Right lobe of liver (tissue), 6 donors: ENCODE data around the gene TOM1L2. TPM values are rescaled to one million over a fixed set of nuclear protein-coding genes. Genes with fewer than 3 reads are reported as not detected.

Source experiments
- ATAC-seq, 4 donors: fragments of 200-7000 bp; cut with Tn5 transposase; one replicate each; pipeline ENCODE4 v1.9.1; 2020; ENCODE audit warnings: mild to moderate bottlenecking in 4 of 4, moderate library complexity in 4 of 4
- DNase-seq, 3 donors: peaks; one replicate each; pipeline ENCODE4 v3.0.0-alpha.2; 2020
- H3K27ac ChIP-seq, 3 donors: fragments of 200-600 bp; one replicate each; pipeline ENCODE4 v1.8.0; 2022
- H3K27me3 ChIP-seq, 2 donors: fragments of 200-600 bp; one replicate each; pipeline ENCODE4 v1.8.0; 2022
- H3K36me3 ChIP-seq, 4 donors: fragments of 200-600 bp; sonication (generic) in 1 of 4; one replicate each; pipeline versions ENCODE4 v1.5.1 to v1.8.0; 2017 to 2022; ENCODE audit warnings: control low read depth in 1 of 4
- H3K4me1 ChIP-seq, 4 donors: fragments of 200-600 bp; sonication (generic) in 1 of 4; one replicate each; pipeline versions ENCODE4 v1.5.1 to v1.8.0; 2017 to 2022; ENCODE audit warnings: control low read depth in 1 of 4
- H3K4me3 ChIP-seq, 3 donors: fragments of 200-600 bp; one replicate each; pipeline ENCODE4 v1.8.0; 2022
- H3K9me3 ChIP-seq, 4 donors: fragments of 200-600 bp; sonication (generic) in 1 of 4; one replicate each; pipeline versions ENCODE4 v1.5.1 to v1.8.0; 2017 to 2022; ENCODE audit warnings: control low read depth in 1 of 4
- CTCF ChIP-seq, 4 donors: fragments of 200-600 bp in 3 of 4; fragments of 450-650 bp in 1 of 4; IDR thresholded peaks; one replicate each; pipeline versions ENCODE4 v1.5.1 to v1.8.0; 2016 to 2022; ENCODE audit warnings: antibody characterized with exemption in 4 of 4, mild to moderate bottlenecking in 2 of 4
- POLR2A ChIP-seq: fragments of 450-650 bp; IDR thresholded peaks from one replicate; pipeline ENCODE4 v1.6.1; 2017; ENCODE audit warnings: antibody characterized with exemption, mild to moderate bottlenecking
- WGBS: methylation state at CpG from one replicate; pipeline ENCODE4 v1.1.6; 2018; ENCODE audit warnings: low coverage, low lambda C conversion rate; ENCODE audit not compliant: insufficient coverage; ENCODE audit errors: missing lambda C conversion rate; 5-methylcytosine and 5-hydroxymethylcytosine counted together
- intact Hi-C, 2 donors: fragments of 100-400 bp; cut with DNase I; formaldehyde crosslinking; loops; one replicate each; pipeline versions ENCODE4 v1.11.2 to v1.14.1; 2022
- total RNA-seq, 6 experiments: library from RNA; depleted of rRNA in 2 of 6; stranded (reverse); fragments of >200 nt in 2 of 6; fragmentation: NEBNext Ultra II Directional in 3 of 6; extraction: Animal tissue kit (Norgen Biotek cat#: 25700) in 3 of 6; gene quantifications; one replicate each; pipeline versions ENCODE4 v1.1.0 to v1.2.4, GENCODE V29; 2016 to 2023
- donor health status: DM: no; HTN: yes; CAD: no.
- donor health status: DM: no; HTN: no; CAD: no.
- donor health status: DM: no; HTN: no; CAD: no.
- donor health status: DM: no; HTN: yes; CAD: no.
- donor health status: DM: no; HTN: yes; CAD: no.

Gene TOM1L2
- total RNA-seq, 6 experiments from 2014 or later = 13.5 to 21.2 (median 16.0) TPM

- Histone ChIP-seq H3K36me3 (no peaks in the 10 kb centered on the region), H3K27me3 (no peaks in the 10 kb centered on the region), H3K4me3 (peak overlapping the region in 2 of 3 donors; percentile 83 to 99), H3K9me3 (no peaks in the 10 kb centered on the region), H3K4me1 (peaks cover 0 to 85% (median 44%) of the 10 kb centered on the region in 4 donors), H3K27ac (peak overlapping the region; percentile 99 to 100 (median 99))
- ATAC-seq (peak in 2 of 4 donors; percentile 0 to 1), DNase-seq (peak in 2 of 3 donors; percentile 21 to 64)
- intact Hi-C loops = no loop called here
- TF ChIP-seq CTCF (IDR thresholded peaks at IDR 0.05) (no peak), POLR2A (no peak)
- 33% methylated on average over 1 of the region's 4 CpGs for WGBS
Observed at GRCh38 chr17:17834974-17835373, 137.2 kb downstream of the TOM1L2 start.

GRCh38 chr17:17833658-17834357, 138.4 kb downstream of the TOM1L2 start:
- intact Hi-C loops = no loop called here
- Histone ChIP-seq H3K27ac (peak overlapping the region; percentile 99 to 100 (median 99)), H3K9me3 (no peaks in the 10 kb centered on the region), H3K36me3 (no peaks in the 10 kb centered on the region), H3K4me3 (no peak overlapping the region), H3K4me1 (peaks cover 0 to 85% (median 44%) of the 10 kb centered on the region in 4 donors), H3K27me3 (no peaks in the 10 kb centered on the region)
- DNase-seq (no peak), ATAC-seq (no peak)
- WGBS = 70% methylated on average over 7 of the region's 8 CpGs
- TF ChIP-seq POLR2A = no peak
- no peak for TF ChIP-seq CTCF (IDR thresholded peaks at IDR 0.05)

- Histone ChIP-seq H3K9me3 (no peaks in the 10 kb centered on the region), H3K36me3 (no peaks in the 10 kb centered on the region), H3K4me1 (peaks cover 0 to 86% (median 43%) of the 10 kb centered on the region in 4 donors), H3K4me3 (no peak overlapping the region), H3K27me3 (no peaks in the 10 kb centered on the region), H3K27ac (peak overlapping the region in 2 of 3 donors; percentile 39 to 91)
- intact Hi-C loops = no loop called here
- no peak for TF ChIP-seq POLR2A
- TF ChIP-seq CTCF (IDR thresholded peaks at IDR 0.05) = no peak
- ATAC-seq (no peak), DNase-seq (no peak)
- 81% methylated on average over 2 of the region's 2 CpGs for WGBS
Observed at GRCh38 chr17:17832032-17832363, 140.2 kb downstream of the TOM1L2 start.

GRCh38 chr17:17831208-17832031, 140.8 kb downstream of the TOM1L2 start:
- no peaks in the 10 kb centered on the region for H3K9me3 ChIP-seq
- H3K36me3 ChIP-seq = no peaks in the 10 kb centered on the region
- no peak for DNase-seq
- no peak for TF ChIP-seq CTCF (IDR thresholded peaks at IDR 0.05)
- TF ChIP-seq POLR2A = no peak
- 30% methylated on average over 9 of the region's 12 CpGs for WGBS
- no peak overlapping the region for H3K4me3 ChIP-seq
- peak overlapping the region; percentile 15 to 91 (median 39) for H3K27ac ChIP-seq
- peak in 1 of 4 donors; percentile 9 for ATAC-seq
- no peaks in the 10 kb centered on the region for H3K27me3 ChIP-seq
- H3K4me1 ChIP-seq = peaks cover 0 to 91% (median 46%) of the 10 kb centered on the region in 4 donors
- intact Hi-C loops = no loop called here
